HFFc6 (cell line): ENCODE results near the gene KMT5B. TPM values are rescaled to one million over a fixed set of nuclear protein-coding genes. Genes with fewer than 3 reads are reported as not detected.

ENCODE experiments used
- DNase-seq: peaks from one replicate; pipeline ENCODE4 v3.0.0-alpha.2; 2018
- H3K27ac Mint-ChIP-seq: 2 replicates; pipeline ENCODE4 v1.8.0; 2020; ENCODE audit warnings: mild to moderate bottlenecking, mixed read lengths
- H3K27me3 Mint-ChIP-seq: 2 replicates; pipeline ENCODE4 v1.8.0; 2021; ENCODE audit warnings: mild to moderate bottlenecking, moderate library complexity, mixed read lengths; ENCODE audit not compliant: insufficient read depth
- H3K36me3 Mint-ChIP-seq: 2 replicates; pipeline ENCODE4 v1.8.0; 2021; ENCODE audit warnings: low read depth, mixed read lengths
- H3K4me1 Mint-ChIP-seq: 2 replicates; pipeline ENCODE4 v1.8.0; 2020; ENCODE audit warnings: low read depth, mixed read lengths
- H3K4me3 Mint-ChIP-seq: 2 replicates; pipeline ENCODE4 v1.8.0; 2020; ENCODE audit warnings: mild to moderate bottlenecking, moderate library complexity, mixed read lengths
- H3K9me3 Mint-ChIP-seq: 2 replicates; pipeline ENCODE4 v1.8.0; 2020; ENCODE audit warnings: mild to moderate bottlenecking, mixed read lengths
- CTCF ChIP-seq: fragments of 200-600 bp; sonication (generic); IDR thresholded peaks from 2 replicates; pipeline ENCODE4 v1.5.0; 2021; ENCODE audit warnings: antibody characterized with exemption, mild to moderate bottlenecking
- total RNA-seq, 6 experiments: library from RNA; stranded (reverse); fragmentation: NEBNext Ultra II Directional; extraction: Animal tissue kit (Norgen Biotek cat#: 25700); gene quantifications; 2 replicates in 1 of 6; 3 replicates in 5 of 6; pipeline ENCODE4 v1.2.3, GENCODE V29; 2021

The KMT5B gene
- total RNA-seq, 6 experiments from 2014 or later, result 20.3 to 23.7 (median 22.4) TPM

- Mint-ChIP-seq H3K9me3 (no peaks in the 10 kb centered on the region), H3K27ac (no peak overlapping the region), H3K27me3 (peaks cover 13% of the 10 kb centered on the region), H3K4me3 (no peak overlapping the region), H3K4me1 (no peaks in the 10 kb centered on the region), H3K36me3 (no peaks in the 10 kb centered on the region)
- DNase-seq, result no peak
- TF ChIP-seq CTCF, result no peak
These were observed 64.9 kb downstream of the KMT5B start for GRCh38 chr11:68148071-68148805.

GRCh38 chr11:68146704-68147474 is 66.2 kb downstream of the KMT5B start:
- DNase-seq, result no peak
- no peak for TF ChIP-seq CTCF
- Mint-ChIP-seq H3K4me3 (no peak overlapping the region), H3K4me1 (no peaks in the 10 kb centered on the region), H3K27me3 (peaks cover 11% of the 10 kb centered on the region), H3K36me3 (no peaks in the 10 kb centered on the region), H3K9me3 (no peaks in the 10 kb centered on the region), H3K27ac (no peak overlapping the region)

GRCh38 chr11:68146010-68146540 is 67.0 kb downstream of the KMT5B start:
- no peak overlapping the region for H3K4me3 Mint-ChIP-seq
- H3K9me3 Mint-ChIP-seq, result no peaks in the 10 kb centered on the region
- no peak overlapping the region for H3K27ac Mint-ChIP-seq
- DNase-seq, result no peak
- no peaks in the 10 kb centered on the region for H3K36me3 Mint-ChIP-seq
- TF ChIP-seq CTCF, result no peak
- no peaks in the 10 kb centered on the region for H3K4me1 Mint-ChIP-seq
- peaks cover 10% of the 10 kb centered on the region for H3K27me3 Mint-ChIP-seq

GRCh38 chr11:68145120-68145866 is 67.8 kb downstream of the KMT5B start:
- Mint-ChIP-seq H3K4me1 (no peaks in the 10 kb centered on the region), H3K36me3 (no peaks in the 10 kb centered on the region), H3K9me3 (no peaks in the 10 kb centered on the region), H3K4me3 (no peak overlapping the region), H3K27ac (no peak overlapping the region), H3K27me3 (peaks cover 10% of the 10 kb centered on the region)
- DNase-seq, result no peak
- TF ChIP-seq CTCF, result no peak

GRCh38 chr11:68143310-68143689 is 69.8 kb downstream of the KMT5B start:
- DNase-seq, result no peak
- TF ChIP-seq CTCF, result no peak
- Mint-ChIP-seq H3K27me3 (peaks cover 11% of the 10 kb centered on the region), H3K9me3 (no peaks in the 10 kb centered on the region), H3K4me1 (peaks cover 2% of the 10 kb centered on the region), H3K4me3 (no peak overlapping the region), H3K36me3 (no peaks in the 10 kb centered on the region), H3K27ac (no peak overlapping the region)
